HG03442 (cell line): ENCODE measurements around the gene PRKCB.

Experiments
- ATAC-seq: cut with Tn5 transposase; IDR thresholded peaks from one replicate; pipeline ENCODE4 v1.9.1; 2021; ENCODE audit warnings: mild to moderate bottlenecking, moderate library complexity; ENCODE audit not compliant: unreplicated experiment

PRKCB gene

DNA sequence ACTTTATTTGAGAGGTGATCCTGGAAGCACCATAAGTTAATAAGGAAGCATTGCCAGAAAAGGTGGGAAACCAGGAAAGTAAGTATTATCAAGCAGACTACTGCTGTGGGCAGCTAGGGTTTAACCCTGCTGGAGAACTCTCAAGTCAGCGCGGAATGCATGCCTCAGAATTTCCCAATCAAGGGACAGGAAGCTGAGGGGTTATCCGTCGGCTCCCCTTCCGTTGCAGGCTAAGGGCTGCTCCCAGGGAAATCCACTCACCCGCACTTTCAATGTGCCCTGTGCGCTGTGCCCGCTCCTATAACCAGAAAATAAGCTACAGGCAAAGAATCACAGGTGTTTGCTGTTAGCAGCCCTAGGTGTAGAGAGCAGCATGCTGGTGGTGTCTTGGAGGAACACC, 281.9 kb downstream of the PRKCB start:
- ATAC-seq, result no peak

DNA sequence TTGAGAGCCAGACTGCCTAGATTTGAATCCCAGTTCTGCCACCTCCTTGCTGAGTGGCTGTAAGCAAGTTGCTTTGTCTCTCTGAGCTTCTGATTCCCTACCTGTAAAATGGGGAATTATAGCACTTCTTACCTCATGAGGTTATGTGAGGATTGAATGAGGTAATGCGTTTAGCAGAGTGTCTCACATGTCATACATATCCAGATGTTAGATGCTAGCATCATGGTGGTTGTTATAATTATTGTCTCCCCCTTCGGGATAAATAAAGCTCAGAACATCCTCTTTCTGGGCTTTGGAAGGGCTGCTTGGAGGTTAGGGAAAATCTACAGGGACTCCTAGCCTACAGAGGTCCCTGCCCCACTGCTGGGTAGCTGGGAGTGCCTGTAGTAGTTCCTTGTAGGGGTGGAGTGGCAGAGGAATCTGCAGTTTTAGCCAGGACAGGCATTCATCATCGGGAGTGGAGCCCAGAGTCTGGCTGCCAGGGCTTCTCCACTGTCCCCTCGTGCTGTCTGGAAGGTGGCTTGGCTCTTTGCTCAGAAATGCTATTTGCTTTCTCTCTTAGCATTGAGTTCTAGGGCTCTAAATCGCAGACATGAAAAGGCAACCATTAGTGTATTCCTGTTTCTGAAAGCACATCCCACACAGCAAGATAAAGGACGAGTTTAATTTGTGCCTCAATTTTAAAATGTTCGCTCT, 282.5 kb downstream of the PRKCB start:
- no peak for ATAC-seq

DNA sequence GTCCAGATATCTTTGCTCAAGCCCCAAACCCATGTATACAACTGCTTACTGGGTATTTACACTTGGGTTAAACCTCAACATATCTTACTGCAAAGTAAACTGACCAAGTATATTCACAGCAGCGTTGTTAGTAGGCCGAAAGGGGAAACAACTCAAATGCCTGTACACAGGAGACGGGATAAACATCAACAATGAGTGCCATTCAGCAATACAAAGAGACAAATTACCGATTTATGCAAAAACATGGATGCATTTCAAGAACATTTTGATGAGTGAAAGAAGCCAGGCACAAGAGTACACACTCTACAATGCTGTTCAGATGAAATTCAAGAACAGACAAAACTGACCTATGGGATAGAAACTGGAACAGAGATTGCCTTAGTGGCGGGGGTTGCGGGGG, 284.0 kb downstream of the PRKCB start:
- no peak for ATAC-seq

DNA sequence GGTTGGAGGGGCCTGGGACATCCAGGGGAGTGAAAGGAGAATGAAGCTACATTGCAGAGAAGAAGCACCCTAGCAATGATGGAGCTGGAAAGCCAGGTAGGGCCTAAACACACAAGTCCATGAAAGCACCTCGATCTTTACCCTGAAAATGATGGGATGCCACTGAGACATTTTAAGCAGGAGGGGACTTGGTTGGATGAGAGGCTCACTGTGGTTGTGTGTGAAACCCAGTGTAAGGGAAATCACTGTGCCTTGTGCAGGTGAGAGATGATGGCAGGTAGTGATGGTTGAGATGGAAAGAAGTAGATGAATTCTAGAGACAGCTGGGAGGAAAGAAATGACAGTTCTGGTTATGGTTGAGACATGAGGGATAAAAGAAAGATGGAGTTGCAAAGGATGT, 287.5 kb downstream of the PRKCB start:
- ATAC-seq, result no peak

DNA sequence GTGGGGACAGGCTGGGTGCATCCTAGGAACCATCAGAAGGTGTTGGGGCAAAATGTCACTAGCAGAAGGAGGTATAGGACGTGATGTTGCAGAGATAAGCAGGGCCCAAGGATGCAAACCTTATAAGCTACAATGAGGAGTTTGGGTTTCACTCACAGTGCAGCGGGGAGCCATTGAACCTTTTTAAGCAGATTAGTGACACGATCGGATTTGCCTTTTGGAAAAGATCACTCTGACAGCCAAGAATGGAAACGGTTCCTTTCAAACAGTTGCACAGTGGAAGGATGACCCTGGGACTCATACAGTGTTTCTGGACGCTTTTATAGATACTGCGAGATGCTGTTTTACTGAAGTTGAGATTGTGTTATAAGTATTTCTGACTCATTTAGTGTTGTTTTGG, 288.5 kb downstream of the PRKCB start:
- no peak for ATAC-seq

DNA sequence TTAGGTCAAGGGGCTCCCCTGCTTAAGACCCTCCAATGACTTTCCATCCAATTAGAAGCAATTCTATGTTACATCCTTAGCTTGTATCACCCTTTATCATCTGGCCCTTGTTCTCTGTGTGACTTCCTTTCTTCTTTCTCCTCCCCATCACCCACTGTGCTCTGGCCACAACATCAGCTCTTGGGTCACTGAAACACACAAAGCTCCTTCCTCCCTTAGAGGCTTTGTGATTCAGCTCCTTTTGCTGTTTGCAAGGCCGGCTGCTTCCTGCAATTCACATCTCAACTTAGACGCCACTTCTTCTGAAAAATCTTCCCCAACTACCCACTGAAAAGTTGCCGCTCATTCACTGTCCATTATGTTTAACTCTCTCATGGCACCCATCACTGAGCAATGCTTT, 289.4 kb downstream of the PRKCB start:
- ATAC-seq, result no peak

DNA sequence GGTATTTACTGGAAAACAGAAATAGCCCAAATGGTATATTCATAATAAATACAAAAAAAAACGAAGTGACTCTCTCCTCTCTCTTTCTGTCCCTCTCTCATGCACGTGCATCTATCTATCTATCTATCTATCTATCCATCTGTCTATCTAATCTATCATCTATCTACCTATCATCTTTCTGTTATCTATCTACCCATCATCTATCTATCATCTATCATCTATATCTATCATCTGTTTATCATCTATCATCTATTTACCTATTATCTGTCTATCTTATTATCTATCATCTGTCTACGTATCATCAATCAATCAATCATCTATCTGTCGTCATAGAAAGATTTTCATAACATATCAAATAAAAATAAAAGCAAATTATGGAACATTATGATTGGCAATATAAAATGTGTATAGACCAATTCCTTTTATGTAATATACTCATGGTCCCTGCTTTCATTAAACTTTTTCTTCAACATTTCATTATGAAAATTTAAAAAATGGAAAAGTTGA, 293.7 kb downstream of the PRKCB start:
- ATAC-seq, result no peak

DNA sequence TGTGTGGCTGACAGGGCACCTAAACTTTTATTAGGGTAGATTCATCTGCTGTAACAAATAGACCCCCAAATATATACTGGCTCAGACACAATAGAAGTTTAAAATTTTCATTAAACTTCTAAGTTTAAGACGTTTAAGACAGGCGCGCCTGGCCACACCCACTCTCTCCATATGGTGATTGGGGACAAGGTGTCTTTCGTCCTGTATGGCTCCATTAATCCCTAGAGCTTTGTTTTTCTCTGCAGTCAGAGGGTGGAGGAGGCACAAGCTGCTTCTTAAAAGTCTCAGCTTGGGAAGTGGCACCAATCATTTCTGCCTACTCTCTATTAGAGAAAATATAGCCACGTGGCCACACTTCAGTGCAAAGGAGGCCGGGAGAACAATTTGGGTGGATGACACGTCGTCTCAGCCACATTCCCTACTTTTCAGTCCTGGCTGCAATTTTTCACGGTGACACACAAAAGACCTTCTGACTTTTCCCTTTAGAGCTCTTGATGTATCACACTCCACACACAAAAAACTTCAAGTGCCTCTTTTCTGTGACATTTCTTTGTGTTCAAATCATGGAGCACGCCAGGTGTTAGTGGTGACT, 294.8 kb downstream of the PRKCB start:
- ATAC-seq, result no peak

DNA sequence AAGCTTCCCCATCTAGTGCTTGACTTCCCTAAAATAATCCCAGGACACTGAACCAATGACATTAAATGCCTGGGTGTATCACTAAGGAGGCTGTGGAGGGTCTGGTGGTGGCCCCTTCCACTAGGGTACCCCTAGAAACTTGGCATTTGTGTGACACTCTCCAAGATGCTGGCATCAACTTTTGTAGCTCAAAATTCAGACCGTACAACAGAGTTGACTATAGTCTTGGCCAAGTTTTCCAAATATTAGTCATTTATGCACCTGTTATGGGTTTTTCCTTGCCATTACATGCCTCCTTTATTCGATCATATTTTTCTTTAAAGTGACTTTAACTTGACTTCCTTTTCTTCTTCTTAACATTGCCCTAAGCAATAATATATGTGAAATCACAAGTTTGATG, 295.5 kb downstream of the PRKCB start:
- ATAC-seq, result no peak

DNA sequence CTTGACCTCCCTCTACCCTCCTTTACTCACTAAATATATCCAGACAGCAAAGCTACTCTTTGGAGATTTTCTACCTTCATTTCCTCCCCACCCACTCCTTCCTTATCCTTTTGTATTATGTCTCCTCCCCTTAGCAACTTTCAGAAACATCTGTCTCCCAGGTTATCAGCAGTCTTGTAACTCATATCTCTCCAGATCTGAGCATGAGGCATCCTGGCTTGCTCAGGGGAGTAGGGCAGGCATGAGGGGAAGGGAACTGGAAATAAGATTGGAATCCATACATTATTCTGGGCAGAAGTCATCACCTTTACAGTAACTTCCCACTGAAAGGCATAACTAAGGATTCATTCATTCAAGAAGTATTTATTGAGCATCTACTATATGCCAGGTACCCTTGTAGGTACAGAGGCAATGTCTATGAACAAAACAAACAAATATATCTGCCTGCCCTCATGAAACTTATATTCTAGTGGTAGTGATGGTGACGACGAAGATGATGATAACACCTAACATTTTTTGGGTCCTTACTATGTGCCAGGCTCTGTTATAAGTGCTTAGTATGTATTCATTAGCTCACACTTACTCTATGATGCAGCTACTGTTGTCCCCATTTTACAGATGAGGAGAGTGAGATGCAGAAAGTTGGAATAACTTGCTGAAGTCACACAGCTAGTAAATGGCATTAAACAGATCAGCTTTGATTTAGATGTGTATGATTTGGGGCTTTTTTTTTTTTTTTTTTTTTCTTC, 296.4 kb downstream of the PRKCB start:
- no peak for ATAC-seq

DNA sequence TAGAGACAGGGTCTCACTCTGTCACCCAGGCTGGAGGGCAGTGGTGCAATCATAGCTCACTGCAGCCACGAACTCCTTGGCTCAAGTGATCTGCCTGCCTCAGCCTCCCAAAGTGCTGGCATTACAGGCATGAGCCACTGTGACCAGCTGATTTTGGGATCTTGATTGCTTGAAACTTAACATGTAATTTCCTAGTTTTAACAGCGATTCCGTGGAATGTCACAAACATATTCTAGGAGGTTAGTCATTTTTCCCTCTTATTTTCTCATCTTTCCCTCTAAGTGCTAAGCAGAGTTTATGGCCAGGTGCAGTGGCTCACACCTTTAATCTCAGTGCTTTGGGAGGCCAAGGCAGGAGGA, 297.0 kb downstream of the PRKCB start:
- no peak for ATAC-seq

DNA sequence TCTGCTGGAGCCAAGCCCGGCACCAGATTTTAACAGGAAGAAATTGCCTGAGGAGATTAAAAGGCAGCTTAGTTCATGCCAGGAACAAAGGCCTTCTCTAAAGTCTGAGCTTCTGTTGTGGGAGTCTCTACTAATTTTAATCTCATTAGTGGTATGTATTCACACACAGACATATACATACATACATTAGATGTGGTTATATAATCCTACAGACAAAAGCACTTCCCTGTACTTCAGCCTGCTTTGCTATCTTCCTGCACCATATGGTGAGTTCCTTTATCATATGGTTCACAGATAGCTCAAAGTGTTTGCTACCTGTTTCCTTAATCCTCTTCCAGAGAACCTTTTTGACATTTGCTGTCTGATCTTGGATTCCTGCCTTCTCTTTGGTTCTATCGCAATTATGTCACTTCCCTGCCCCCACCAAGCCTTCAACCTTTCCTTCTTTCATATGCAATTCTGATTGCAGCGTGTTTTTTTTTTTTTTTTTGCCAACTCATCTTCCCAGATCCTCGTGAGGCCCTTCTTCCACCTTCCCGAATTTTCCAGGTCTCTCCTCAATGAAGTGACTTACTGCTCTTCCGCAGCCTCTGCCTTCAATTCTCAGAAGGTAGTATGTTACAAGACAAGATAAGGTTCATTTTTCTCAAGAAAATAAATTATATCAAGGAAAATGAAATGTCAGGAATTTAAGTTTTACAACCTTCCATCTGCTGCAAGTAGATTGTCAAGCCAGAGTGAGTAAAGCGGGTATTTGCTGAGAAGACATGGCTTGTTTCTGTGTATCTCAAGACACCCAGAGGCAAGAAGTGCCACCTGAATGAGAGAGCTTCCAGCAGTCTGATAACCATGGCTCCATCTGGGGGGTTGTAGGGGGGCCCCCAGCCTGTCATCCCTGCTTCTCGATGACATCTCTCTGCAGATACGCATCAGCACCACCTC, 300.1 kb downstream of the PRKCB start:
- no peak for ATAC-seq

DNA sequence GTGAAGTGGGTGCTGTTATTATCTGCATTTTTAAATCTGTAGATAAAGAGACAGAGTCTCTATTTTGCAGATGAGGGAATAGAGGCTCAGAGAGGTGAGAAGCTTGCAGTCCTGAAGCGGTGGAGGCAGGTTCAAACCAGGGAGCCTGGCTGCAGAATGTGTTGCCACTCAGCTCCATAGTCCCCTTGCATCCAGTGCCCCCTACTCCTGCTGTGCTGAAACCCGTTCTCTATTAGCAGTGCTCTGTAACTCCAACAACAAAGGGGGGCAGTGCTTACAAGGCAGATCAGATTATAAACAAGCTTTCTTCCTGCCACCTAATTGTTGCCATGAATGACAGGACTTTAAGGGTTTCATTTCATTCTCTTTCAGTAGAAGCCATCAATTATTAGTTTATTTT, 302.2 kb downstream of the PRKCB start:
- no peak for ATAC-seq

DNA sequence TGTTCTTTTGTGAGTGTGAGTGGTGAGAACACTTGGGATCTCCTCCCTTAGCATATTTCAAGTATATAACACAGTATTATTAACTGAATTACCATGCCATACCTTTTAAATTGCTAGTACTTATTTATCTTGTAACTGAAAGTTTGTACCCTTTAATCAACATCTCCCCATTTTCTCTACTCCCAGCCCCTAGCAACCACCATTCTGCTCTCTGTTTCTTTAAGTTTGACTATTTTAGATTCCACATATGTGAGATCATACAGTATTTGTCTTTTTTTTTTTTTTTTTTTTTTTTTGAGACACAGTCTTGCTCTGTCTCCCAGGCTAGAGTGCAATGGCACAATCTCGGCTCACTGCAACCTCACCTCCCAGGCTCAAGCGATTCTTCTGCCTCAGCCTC, 302.8 kb downstream of the PRKCB start:
- ATAC-seq, result no peak

DNA sequence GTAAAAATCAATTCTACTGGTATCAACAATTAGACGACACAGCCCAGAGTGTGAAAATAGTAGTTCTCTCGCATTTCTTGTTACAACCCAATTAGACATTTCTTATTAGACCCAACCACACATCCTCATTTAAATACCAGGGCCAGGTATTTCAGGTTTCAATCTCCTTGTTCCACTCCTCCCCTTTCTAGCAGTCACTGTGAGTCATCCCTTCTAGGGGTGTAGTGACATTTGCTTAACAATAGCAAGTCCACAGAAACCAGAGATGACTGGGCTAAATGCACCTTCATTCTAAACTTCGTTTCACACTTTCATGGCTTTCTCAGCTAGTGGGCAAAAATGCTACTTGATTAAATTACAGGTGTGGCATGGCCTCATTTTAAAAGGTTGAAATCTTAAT, 303.5 kb downstream of the PRKCB start:
- no peak for ATAC-seq

DNA sequence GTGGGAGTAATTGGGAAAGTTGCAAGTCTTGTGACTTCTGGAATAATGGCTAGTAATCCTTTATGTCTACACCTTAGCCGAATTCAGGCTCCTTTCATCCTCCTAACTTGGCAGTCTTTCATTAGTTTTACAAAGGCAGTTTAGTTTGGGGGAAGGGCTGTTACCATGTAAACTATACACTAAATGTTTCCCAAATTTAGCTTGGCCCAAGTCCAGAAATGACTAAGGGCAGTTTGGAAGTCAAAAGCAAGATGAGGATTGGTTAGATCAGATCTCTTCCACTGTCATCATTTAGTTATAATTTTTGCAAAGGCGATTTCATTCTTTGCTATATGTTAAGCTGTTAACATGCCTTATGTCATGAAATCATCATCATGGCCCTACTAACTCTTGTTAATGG, 304.9 kb downstream of the PRKCB start:
- ATAC-seq, result no peak

DNA sequence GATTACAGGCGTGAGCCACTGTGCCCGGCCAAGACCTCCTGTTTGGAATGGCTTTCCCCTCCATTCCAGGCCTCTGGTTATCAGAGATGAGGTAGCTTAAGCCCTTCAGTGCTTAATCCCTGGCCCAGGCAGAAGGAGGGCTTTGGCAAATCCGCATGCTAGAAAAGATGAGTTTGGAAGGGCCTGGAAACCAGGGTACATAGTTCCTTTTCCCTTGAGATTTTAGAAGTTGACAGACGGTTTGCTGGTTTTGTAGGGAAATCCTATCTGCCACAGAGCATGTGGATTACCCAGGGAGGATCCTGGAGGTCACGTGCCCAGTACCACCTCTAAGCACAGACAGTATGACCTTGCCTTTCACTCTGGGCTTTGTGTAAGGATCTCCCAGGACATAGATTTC, 305.7 kb downstream of the PRKCB start:
- ATAC-seq, result no peak

DNA sequence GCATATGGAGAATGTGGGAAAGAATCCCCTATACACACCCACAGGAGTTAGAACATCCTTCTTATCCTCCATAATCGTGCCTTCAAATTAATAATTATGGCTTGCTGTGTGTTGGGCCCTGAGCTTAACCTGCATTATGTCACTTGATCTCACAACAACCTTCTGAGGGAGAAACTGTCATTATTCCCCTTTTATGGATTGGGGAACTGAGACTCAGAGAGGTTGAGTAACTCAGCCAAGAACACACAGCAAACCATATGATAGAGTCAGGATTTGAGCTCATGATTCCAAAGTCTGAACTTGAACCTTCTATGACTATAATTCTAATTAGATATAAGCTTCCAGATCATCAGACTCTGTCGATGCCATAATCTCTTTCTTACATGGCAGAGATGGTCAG, 306.1 kb downstream of the PRKCB start:
- ATAC-seq, result no peak

DNA sequence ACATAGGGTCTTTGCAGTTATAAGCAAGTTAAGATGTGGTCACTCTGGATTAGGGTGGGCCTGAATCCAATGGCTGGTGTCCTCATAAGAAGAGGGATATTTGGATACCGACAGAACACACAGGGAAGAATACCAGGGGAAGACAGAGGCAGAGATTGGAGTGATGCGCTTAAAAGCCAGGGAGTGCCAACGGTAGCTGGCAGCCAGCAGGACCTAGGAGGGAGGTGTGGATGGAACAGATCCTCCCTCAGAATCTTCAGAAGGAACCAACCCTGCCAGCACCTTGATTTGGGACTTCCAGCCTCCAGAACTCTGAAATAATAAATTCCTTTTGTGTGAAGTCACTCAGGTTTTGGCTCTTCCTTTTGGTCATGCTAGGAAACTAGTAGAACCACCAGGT, 310.1 kb downstream of the PRKCB start:
- no peak for ATAC-seq

DNA sequence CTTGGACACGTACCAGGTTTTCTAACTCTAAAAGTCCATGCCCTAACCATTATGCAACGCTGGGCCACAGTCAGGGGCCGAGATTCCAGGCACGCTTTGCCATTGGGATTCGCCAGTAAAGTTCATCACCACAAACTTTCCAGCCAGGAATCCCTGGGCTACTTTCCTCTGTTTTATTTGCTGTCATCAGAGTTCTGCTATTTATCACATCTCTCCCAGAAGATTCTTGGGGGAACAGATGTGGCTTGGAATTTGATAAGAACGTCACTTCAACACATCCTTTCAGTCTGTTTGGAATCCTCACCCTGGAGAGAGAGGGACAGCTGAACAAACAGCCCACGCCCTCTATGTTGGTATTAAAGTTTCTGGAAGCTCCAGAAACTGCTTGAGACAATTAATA, 310.7 kb downstream of the PRKCB start:
- no peak for ATAC-seq

DNA sequence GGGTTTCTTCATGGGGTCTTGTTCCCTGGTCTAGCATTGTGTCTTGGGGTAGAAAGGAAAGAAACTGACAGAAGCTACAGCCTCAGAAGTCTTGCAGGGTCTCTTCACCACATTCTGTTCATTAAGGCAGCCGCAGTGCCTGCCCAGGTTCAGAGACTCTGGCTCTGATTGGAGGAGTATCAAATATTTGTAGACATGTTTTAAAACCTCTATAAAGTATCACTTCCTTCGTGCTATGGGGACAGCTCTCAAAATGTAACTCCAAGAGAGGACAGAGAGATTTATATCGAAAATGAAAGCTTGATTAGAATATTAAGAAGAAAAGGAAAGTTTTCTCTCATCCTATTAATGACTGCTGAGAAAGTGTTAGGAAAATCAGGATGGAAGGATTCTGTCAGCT, 313.3 kb downstream of the PRKCB start:
- ATAC-seq, result no peak
